ENCODE results near the gene AQP12B.

- TF ChIP-seq RAD21 (IDR thresholded peaks at IDR 0.05 in 1 of 2, conservative IDR thresholded peaks at IDR 0.05 in 1 of 2; ENCODE audit: low read depth in 2 of 2, low read length in 2 of 2), result no peak
- TF ChIP-seq PHF8 (conservative IDR thresholded peaks at IDR 0.05; ENCODE audit: low read depth, low read length), result no peak
- TF ChIP-seq RXRA (IDR thresholded peaks at IDR 0.05; ENCODE audit: insufficient read depth, low read depth, low read length), result no peak
- TF ChIP-seq POLR2AphosphoS5 (IDR thresholded peaks at IDR 0.05; ENCODE audit: low read depth, low read length), result no peak
Measured at GRCh38 chr2:240720686-240721595, 38.3 kb upstream of the AQP12B start.
